ENCODE measurements around the gene SYT7. TPM values are rescaled to one million over a fixed set of nuclear protein-coding genes. Genes with fewer than 3 reads are reported as not detected.

SYT7 gene
- polyA plus RNA-seq, 1 experiment, result 0.04 TPM

- no peak for TF ChIP-seq CTCF (IDR thresholded peaks at IDR 0.05; ENCODE audit: insufficient read depth, low read depth, low read length)
- Histone ChIP-seq H3K36me3 (ENCODE audit: control insufficient read depth, insufficient read depth, low read length) (no peaks in the 10 kb centered on the region), H3K4me3 (ENCODE audit: low read depth, low read length) (no peak overlapping the region), H3K27me3 (ENCODE audit: control insufficient read depth, insufficient read depth, low read length) (peaks cover 35% of the 10 kb centered on the region)
- CTCF ChIA-PET, result interaction anchor here (1.3 to 2.4 kb wide), 5 partner anchors 11 to 86 kb away, joined by 3 to 9 read pairs (median 4); no protein-coding TSS in a partner anchor
- POLR2A ChIA-PET, result no interaction called here
- DNase-seq (ENCODE audit: low read depth), result no peak
Measured at GRCh38 chr11:61552108-61552635, 28.7 kb downstream of the SYT7 start.

GRCh38 chr11:61551634-61552033, 29.2 kb downstream of the SYT7 start:
- POLR2A ChIA-PET, result no interaction called here
- no peak for TF ChIP-seq CTCF (IDR thresholded peaks at IDR 0.05; ENCODE audit: insufficient read depth, low read depth, low read length)
- Histone ChIP-seq H3K4me3 (ENCODE audit: low read depth, low read length) (no peak overlapping the region), H3K36me3 (ENCODE audit: control insufficient read depth, insufficient read depth, low read length) (no peaks in the 10 kb centered on the region), H3K27me3 (ENCODE audit: control insufficient read depth, insufficient read depth, low read length) (peaks cover 30% of the 10 kb centered on the region)
- CTCF ChIA-PET, result interaction anchor here (1.4 to 1.6 kb wide), 2 partner anchors 20 to 87 kb away, joined by 3 read pairs; no protein-coding TSS in a partner anchor
- DNase-seq (ENCODE audit: low read depth), result no peak

GRCh38 chr11:61550665-61551227, 30.1 kb downstream of the SYT7 start:
- Histone ChIP-seq H3K4me3 (ENCODE audit: low read depth, low read length) (no peak overlapping the region), H3K36me3 (ENCODE audit: control insufficient read depth, insufficient read depth, low read length) (no peaks in the 10 kb centered on the region), H3K27me3 (ENCODE audit: control insufficient read depth, insufficient read depth, low read length) (peaks cover 22% of the 10 kb centered on the region)
- DNase-seq (ENCODE audit: low read depth), result no peak
- CTCF ChIA-PET, result interaction anchor here (0.6 to 1.6 kb wide), 3 partner anchors 82 to 106 kb away, joined by 3 read pairs; no protein-coding TSS in a partner anchor
- TF ChIP-seq CTCF (IDR thresholded peaks at IDR 0.05; ENCODE audit: insufficient read depth, low read depth, low read length), result no peak
- POLR2A ChIA-PET, result no interaction called here

- no peaks in the 10 kb centered on the region for H3K36me3 ChIP-seq (ENCODE audit: control insufficient read depth, insufficient read depth, low read length)
- ChIA-PET POLR2A (no interaction called here), CTCF (interaction anchor here (3.7 kb wide), 1 partner anchor 34 kb away, joined by 16 read pairs; no protein-coding TSS in a partner anchor)
- H3K27me3 ChIP-seq (ENCODE audit: control insufficient read depth, insufficient read depth, low read length), result peaks cover 15% of the 10 kb centered on the region
- TF ChIP-seq CTCF (IDR thresholded peaks at IDR 0.05; ENCODE audit: insufficient read depth, low read depth, low read length), result no peak
- DNase-seq (ENCODE audit: low read depth), result no peak
- no peak overlapping the region for H3K4me3 ChIP-seq (ENCODE audit: low read depth, low read length)
Measured at GRCh38 chr11:61549662-61550568, 31.0 kb downstream of the SYT7 start.

GRCh38 chr11:61549177-61549576, 31.7 kb downstream of the SYT7 start:
- DNase-seq (ENCODE audit: low read depth), result no peak
- Histone ChIP-seq H3K27me3 (ENCODE audit: control insufficient read depth, insufficient read depth, low read length) (peaks cover 8% of the 10 kb centered on the region), H3K36me3 (ENCODE audit: control insufficient read depth, insufficient read depth, low read length) (no peaks in the 10 kb centered on the region), H3K4me3 (ENCODE audit: low read depth, low read length) (no peak overlapping the region)
- no peak for TF ChIP-seq CTCF (IDR thresholded peaks at IDR 0.05; ENCODE audit: insufficient read depth, low read depth, low read length)
- ChIA-PET CTCF (interaction anchor here (1.0 to 3.7 kb wide), 3 partner anchors 33 to 103 kb away, joined by 4 to 16 read pairs (median 7); no protein-coding TSS in a partner anchor), POLR2A (no interaction called here)

Data from BJ (cell line).